ENCODE measurements around the gene SERPINB10.
"Not testable (repeated sequence)": the region's sequence is repeated elsewhere in the genome, so short reads cannot be mapped to it uniquely, and the experiment has no call there.

Gene SERPINB10

DNA sequence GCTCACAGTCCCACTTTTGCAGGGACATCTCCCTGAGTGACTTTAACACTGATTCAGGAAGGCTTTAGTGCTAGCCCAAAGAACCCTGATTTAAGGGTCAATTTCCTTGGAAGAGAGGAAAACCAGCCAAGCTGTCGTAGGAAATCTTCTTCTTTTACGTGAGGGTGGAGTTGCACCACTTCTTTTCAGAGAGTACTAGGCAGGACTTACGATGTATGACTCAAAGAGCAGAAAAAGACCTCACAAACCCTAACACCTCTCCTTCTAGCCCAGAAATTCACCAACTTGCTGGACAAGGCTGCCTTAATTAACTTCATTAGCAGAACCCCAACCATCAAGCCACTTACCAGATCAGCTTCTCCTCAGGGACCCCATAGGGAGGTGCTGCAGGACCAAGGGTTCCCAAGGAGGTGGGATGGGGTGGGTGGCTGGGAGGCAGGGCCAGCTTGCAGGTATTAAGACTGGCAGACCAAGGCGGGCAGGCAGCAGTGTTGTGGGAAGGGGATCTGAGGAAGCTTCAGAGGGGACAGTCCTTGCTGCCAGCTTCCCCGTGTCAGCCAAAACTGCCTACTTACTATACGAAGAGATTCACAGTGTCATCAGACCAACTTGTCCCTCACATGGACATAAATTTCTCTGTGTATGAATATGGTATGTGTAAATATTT is 13.5 kb upstream of the SERPINB10 start:
- no peak for DNase-seq

DNA sequence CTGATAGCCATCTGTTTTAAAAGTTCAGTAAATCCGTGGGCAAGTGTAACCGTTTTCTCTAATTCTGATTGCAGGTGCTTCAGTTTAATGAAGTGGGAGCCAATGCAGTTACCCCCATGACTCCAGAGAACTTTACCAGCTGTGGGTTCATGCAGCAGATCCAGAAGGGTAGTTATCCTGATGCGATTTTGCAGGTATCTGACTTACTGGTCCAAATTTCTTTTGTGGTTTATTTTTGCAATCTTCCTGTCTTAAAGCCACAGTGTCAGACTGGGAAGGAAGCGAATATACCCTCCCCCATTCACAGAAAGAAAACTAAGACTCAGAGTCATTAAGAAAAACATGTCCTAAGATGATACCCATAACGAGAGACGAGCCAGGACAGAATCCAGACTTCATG is 12.6 kb upstream of the SERPINB10 start:
- DNase-seq: no peak

GRCh38 chr18:63897072-63897471 is 10.7 kb upstream of the SERPINB10 start:
- DNase-seq: no peak

- DNase-seq: no peak
Measured at GRCh38 chr18:63899206-63899605, 8.6 kb upstream of the SERPINB10 start.

DNA sequence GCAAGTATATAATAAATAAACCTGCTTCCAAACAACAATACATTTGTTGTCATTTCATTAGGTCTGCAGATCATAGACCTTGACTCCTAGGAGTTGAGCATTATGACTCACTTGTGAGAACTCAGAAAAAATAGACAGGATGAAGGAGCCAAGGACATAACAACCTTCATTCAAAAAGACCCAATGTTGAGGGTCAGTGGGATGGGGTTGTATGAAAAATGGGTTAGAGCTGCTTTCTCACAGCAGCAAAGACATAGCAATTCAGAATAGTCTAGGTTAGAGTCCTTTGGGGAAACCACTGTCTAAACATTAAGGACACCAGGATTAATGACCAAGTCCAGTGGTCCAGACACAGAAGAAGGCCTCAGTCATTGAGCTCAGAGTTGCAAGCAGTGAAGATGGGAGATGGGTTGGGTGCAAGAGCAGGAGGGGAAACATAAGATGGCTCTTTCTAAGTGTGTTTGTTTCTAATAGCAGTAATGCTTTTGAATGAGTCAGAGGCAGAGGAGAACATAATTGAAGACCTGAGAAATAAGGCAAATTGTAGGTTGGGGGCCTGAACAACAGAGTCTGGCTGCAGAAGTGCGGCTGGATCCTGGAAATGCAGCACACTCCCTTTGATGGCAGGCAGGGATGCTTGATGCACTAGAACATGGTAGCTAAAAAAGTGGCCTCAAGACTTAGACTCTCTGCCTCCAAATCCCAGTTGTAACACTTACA is 3.7 kb upstream of the SERPINB10 start:
- no peak for DNase-seq

- DNase-seq: no peak
Measured at GRCh38 chr18:63904694-63905093, 3.1 kb upstream of the SERPINB10 start.

DNA sequence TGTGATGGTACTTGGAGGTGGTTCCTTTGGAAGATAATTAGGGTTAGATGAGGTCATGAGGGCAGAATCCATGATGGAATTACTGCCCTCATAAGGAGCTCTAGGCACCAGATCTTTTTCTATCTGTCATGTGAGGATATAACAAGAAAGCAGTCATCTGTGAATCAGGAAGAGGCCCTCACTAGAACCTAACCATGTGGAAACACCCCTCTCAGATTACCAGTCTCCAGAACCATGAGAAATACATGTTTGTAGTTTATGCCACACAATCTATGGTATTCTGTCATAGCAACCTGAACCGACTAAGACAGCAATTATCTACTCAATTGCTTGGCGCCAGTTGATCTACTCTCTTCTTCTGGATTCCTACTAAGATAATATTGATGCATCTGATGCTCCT is 2.4 kb upstream of the SERPINB10 start:
- no peak for DNase-seq

- no peak for DNase-seq
Measured at GRCh38 chr18:63906056-63906455, 1.7 kb upstream of the SERPINB10 start.

DNA sequence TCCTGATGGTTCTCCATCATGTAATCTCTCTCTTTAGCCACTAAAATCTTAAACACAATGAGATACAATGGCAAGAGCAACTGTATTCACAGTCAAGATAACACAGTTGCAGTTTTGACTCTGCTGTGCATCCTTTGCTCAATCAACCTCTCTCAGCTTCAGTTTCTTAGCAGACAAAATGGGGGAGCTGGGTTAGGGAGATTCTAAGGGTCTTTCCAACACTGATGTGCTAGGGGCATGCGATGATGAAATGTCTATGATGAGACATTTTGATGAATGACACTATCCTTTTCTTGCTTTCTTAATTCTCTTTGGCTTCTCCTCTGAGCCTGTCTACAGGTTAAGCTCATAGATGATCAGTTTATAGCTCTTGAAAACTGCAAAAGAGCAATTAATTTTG is 1.1 kb downstream of the SERPINB10 start:
- DNase-seq: no peak

GRCh38 chr18:63909870-63910269 is 2.1 kb downstream of the SERPINB10 start:
- DNase-seq: no peak

DNA sequence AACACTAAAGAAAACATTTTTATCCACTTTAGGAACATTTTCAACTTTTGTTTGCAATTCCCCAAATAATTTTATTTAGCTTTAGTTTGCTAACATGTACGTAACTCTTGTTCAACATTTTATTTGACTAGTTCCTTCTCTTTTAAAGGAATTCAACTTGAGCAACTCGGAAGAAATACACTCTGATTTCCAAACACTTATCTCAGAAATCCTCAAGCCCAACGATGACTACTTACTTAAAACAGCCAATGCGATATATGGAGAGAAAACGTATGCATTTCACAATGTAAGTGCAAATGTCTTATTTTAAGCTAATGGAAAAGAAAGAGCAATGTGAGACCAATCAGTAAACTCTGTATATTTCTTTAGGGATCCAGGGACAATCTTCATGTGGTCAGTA is 10.1 kb downstream of the SERPINB10 start:
- DNase-seq: no peak

DNA sequence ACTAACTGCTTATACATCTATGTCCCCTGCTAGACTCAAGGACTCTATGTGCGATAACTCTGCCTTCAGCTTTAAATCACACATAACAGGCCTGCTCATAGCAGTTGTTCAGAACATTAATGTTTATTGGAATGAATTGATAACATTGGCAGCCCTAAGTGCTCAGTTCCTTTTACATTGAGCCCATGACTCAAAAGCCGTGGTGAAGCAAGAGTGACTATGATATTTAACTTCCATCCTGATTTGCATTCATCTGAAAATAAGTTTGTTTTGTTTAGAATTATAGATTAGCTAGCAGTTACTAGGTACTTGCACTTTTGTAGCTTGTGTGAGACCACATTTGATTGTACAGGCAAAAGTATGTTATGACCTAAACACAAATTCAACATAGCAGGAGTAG is 14.3 kb downstream of the SERPINB10 start:
- no peak for DNase-seq

- DNase-seq: no peak
Measured at GRCh38 chr18:63924551-63924950, 16.8 kb downstream of the SERPINB10 start.

GRCh38 chr18:63928331-63928730 is 20.6 kb downstream of the SERPINB10 start:
- no peak for DNase-seq

- not testable (repeated sequence) for DNase-seq
Measured at GRCh38 chr18:63929369-63929768, 21.6 kb downstream of the SERPINB10 start.

GRCh38 chr18:63930773-63931354 is 23.1 kb downstream of the SERPINB10 start:
- no peak for DNase-seq

DNA sequence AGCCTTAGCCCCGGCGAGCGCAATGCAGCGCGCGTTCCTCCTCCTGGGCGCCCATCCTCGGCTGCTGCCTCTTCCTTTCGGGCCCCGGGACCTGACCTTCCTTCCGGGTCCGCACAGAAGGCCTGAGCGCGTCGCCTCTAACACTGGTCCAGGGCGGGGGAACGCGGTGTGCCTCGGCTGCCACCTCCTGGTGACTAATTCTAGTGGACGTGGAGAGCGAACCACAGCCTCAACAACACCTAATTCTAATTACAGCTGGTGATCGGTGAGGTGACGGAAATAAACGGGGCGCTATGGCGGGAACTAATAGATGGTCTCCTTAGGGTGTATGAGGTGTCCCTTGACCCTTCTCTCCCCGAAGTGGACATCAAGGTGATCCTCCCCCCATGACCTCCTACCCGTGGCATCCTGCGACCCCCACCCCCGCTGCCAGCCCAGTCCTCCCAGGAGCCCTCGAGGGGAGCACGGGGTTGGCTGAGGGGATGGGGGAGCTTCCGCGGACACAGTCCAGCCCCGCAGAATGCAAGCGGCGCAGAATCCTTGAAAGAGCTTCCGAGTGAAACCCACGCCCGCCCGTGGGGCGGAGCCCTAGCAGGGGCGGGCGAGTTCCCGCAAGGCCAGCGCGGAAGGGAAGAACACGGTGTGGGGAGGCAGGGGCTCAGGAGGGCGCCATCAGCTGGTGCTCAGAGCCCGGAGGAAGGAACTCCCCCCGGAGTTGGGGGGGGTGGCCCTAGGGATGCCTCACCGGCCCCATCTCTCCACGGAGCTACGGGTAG is 28.6 kb downstream of the SERPINB10 start:
- DNase-seq: peak; percentile 63

- no peak for DNase-seq
Measured at GRCh38 chr18:63936932-63937393, 29.2 kb downstream of the SERPINB10 start.

DNA sequence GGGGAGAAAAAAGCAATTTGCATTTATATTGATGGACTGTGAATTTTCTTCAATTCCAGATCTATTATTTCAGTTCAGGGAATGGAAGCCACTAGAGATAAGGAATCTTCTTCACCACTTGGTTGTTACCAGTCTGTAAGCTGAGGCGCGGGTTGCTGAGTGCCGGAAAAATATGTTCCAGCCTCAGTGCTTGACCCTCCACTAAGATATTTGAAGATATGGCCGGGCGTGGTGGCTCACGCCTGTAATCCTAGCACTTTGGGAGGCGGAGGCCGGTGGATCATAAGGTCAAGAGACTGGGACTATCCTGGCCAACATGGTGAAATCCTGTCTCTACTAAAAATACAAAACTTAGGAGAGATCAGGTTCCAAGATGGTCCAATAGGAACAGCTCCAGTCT is 32.2 kb downstream of the SERPINB10 start:
- no peak for DNase-seq

GRCh38 chr18:63940543-63941050 is 32.8 kb downstream of the SERPINB10 start:
- not testable (repeated sequence) for DNase-seq

GRCh38 chr18:63947051-63947790 is 39.5 kb downstream of the SERPINB10 start:
- no peak for DNase-seq

- DNase-seq: peak; percentile 90
Measured at GRCh38 chr18:63949068-63949737, 41.4 kb downstream of the SERPINB10 start, which contains the start of gene HMSD. HMSD (plus strand) TSS chr18:63949301; CDS start chr18:63953456, 4,155 bp downstream.

Measured in NCI-H774 (cell line).